DOHH2 (cell line): ENCODE results near the gene TDRD9.

Experiments
- H3F3A ChIP-seq: fragments of 200-600 bp; sonication (generic), shearing (Covaris generic); 2 replicates; pipeline ENCODE4 v1.6.0; 2016; ENCODE audit warnings: antibody characterized with exemption, mild to moderate bottlenecking; ENCODE audit not compliant: control insufficient read depth, insufficient read depth
- H3K27ac ChIP-seq: fragments of 200-600 bp; sonication (generic); 2 replicates; pipeline ENCODE4 v1.5.1; 2014; ENCODE audit warnings: low read depth, mild to moderate bottlenecking, low read length, moderate library complexity
- H3K27me3 ChIP-seq: fragments of 200-600 bp; sonication (generic); 2 replicates; pipeline ENCODE4 v1.6.1; 2014; ENCODE audit warnings: mild to moderate bottlenecking, low read length, mixed read lengths; ENCODE audit not compliant: control insufficient read depth
- H3K36me3 ChIP-seq: fragments of 200-600 bp; sonication (generic); 2 replicates; pipeline ENCODE4 v1.6.1; 2014; ENCODE audit warnings: mild to moderate bottlenecking, low read length, moderate library complexity, mixed read lengths; ENCODE audit not compliant: control insufficient read depth
- H3K4me1 ChIP-seq: fragments of 200-600 bp; sonication (generic); 2 replicates; pipeline ENCODE4 v1.6.1; 2014; ENCODE audit warnings: mild to moderate bottlenecking, low read length, mixed read lengths; ENCODE audit not compliant: control insufficient read depth
- H3K4me2 ChIP-seq: fragments of 200-600 bp; sonication (generic); 2 replicates; pipeline ENCODE4 v1.6.0; 2014; ENCODE audit warnings: mild to moderate bottlenecking, low read length, moderate library complexity
- H3K4me3 ChIP-seq: fragments of 200-600 bp; sonication (generic); 2 replicates; pipeline ENCODE4 v1.5.1; 2014; ENCODE audit warnings: mild to moderate bottlenecking, low read length, mixed read lengths
- H3K79me2 ChIP-seq: fragments of 200-600 bp; sonication (generic); 2 replicates; pipeline ENCODE4 v1.6.1; 2014; ENCODE audit warnings: mild to moderate bottlenecking, low read length, mixed read lengths; ENCODE audit not compliant: control insufficient read depth
- H3K9me2 ChIP-seq: fragments of 200-600 bp; sonication (generic); replicated peaks from 2 replicates; pipeline ENCODE4 v1.6.1; 2014; ENCODE audit warnings: mild to moderate bottlenecking, low read length, mixed read lengths; ENCODE audit not compliant: control insufficient read depth
- H3K9me3 ChIP-seq: fragments of 200-600 bp; sonication (generic); 2 replicates; pipeline ENCODE4 v1.6.1; 2014; ENCODE audit warnings: antibody characterized with exemption, low read length, mixed read lengths; ENCODE audit not compliant: control insufficient read depth, insufficient read depth
- H4K20me1 ChIP-seq: fragments of 200-600 bp; sonication (generic); 2 replicates; pipeline ENCODE4 v1.6.0; 2014; ENCODE audit warnings: low read depth, mild to moderate bottlenecking, antibody characterized with exemption, low read length, moderate library complexity; ENCODE audit not compliant: control insufficient read depth, insufficient read depth
- CTCF ChIP-seq: fragments of 200-600 bp; sonication (generic); IDR thresholded peaks from one replicate; pipeline ENCODE4 v1.5.1; 2014; ENCODE audit warnings: antibody characterized with exemption, mild to moderate bottlenecking, low read depth, low read length; ENCODE audit not compliant: poor library complexity, severe bottlenecking
- EZH2phosphoT487 ChIP-seq: fragments of 200-600 bp; sonication (generic); IDR thresholded peaks from 2 replicates; pipeline ENCODE4 v1.6.1; 2017; ENCODE audit warnings: borderline replicate concordance, mild to moderate bottlenecking, antibody characterized with exemption, low read length, moderate library complexity, mixed read lengths

TDRD9 gene

GRCh38 chr14:103998027-103998426 lies 69.8 kb downstream of the TDRD9 start:
- H3K9me2 ChIP-seq, result no peaks in the 10 kb centered on the region
- peaks cover 32% of the 10 kb centered on the region for H3K27me3 ChIP-seq
- no peak overlapping the region for H3K4me3 ChIP-seq
- H3K9me3 ChIP-seq, result no peaks in the 10 kb centered on the region
- no peak overlapping the region for H3K4me2 ChIP-seq
- no peaks in the 10 kb centered on the region for H4K20me1 ChIP-seq
- no peaks in the 10 kb centered on the region for H3K4me1 ChIP-seq
- H3F3A ChIP-seq, result no peaks in the 10 kb centered on the region
- TF ChIP-seq EZH2phosphoT487, result no peak
- TF ChIP-seq CTCF, result no peak
- no peaks in the 10 kb centered on the region for H3K79me2 ChIP-seq
- H3K27ac ChIP-seq, result no peak overlapping the region
- H3K36me3 ChIP-seq, result no peaks in the 10 kb centered on the region

DNA sequence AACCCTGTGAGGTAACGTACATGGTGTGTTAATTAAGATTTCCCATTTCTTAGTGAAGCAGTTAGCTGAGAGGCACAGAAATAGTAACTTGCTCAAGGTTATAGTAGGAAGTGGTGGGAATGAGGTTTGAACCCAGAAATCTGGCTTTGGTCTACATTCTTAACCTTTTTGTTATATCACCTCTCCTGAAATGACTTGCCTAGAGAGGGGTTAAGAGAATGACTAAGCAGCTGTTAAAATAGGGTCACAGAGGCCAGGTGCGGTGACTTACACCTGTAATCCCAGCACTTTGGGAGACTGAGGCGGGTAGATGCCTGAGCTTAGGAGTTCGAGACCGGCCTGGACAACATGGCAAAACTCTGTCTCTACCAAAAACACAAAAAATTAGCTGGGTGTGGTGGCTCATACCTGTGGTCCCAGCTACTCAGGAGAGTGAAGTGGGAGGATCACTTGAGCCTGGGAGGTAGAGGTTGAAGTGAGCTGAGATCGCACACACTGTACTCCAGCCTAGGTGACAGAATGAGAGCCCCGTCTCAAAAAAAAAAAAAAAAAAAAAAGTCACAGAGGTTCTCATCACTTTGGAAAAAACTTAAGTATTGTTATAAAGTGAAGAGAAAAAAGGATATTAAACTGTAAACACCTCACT lies 71.7 kb downstream of the TDRD9 start:
- Histone ChIP-seq H3K27ac (no peak overlapping the region), H3K9me2 (no peaks in the 10 kb centered on the region), H3K4me1 (no peaks in the 10 kb centered on the region), H3F3A (no peaks in the 10 kb centered on the region), H3K4me3 (no peak overlapping the region), H3K27me3 (peaks cover 28% of the 10 kb centered on the region), H3K79me2 (no peaks in the 10 kb centered on the region), H3K36me3 (no peaks in the 10 kb centered on the region), H4K20me1 (no peaks in the 10 kb centered on the region), H3K4me2 (no peak overlapping the region), H3K9me3 (no peaks in the 10 kb centered on the region)
- no peak for TF ChIP-seq EZH2phosphoT487
- TF ChIP-seq CTCF, result no peak

DNA sequence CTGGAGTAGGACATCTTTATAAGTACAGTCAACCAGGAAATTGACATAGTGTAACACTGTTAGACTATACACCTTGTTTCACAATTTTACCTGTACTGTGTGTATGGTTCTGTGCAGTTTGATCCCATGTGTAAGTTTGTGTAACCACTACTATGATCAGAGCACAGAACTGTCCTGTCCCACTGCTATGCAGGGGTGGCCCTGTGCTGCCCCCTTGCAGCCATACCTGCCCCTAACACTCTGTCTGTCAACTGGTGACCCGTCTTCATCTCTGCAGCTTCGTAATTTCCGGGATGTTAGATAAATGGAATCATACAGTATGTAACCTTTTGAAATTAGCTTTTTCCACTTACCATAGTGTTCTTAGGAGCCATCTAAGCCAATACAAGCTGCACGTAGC lies 72.7 kb downstream of the TDRD9 start:
- Histone ChIP-seq H3K4me3 (no peak overlapping the region), H3K36me3 (no peaks in the 10 kb centered on the region), H3K79me2 (no peaks in the 10 kb centered on the region), H3K27me3 (peaks cover 20% of the 10 kb centered on the region), H3K4me1 (no peaks in the 10 kb centered on the region), H3F3A (no peaks in the 10 kb centered on the region), H3K4me2 (no peak overlapping the region), H3K9me3 (no peaks in the 10 kb centered on the region), H3K9me2 (no peaks in the 10 kb centered on the region), H4K20me1 (no peaks in the 10 kb centered on the region), H3K27ac (no peak overlapping the region)
- TF ChIP-seq CTCF (peak; percentile 52), EZH2phosphoT487 (no peak)
